ENCODE measurements around the gene ZCCHC14. TPM values are rescaled to one million over a fixed set of nuclear protein-coding genes. Genes with fewer than 3 reads are reported as not detected.
A peak's percentile ranks its signal among the peaks of the same experiment; 100 is the strongest.

The ZCCHC14 gene
- total and polyA plus RNA-seq, 10 of the 15 experiments (the other 5 are each of a cell fraction or from before 2014, with no cell fraction given) = 0.02 to 0.26 (median 0.05) TPM; not detected in 3

- Histone ChIP-seq H3K4me3 (no peak overlapping the region), H3K27ac (ENCODE audit: control insufficient read depth, insufficient read depth) (no peak overlapping the region), H3K27me3 (replicated peaks in 1 of 2; ENCODE audit: control insufficient read depth in 2 of 2, insufficient read depth in 2 of 2, low read length in 1 of 2) (no peaks in the 10 kb centered on the region), H2AFZ (ENCODE audit: control insufficient read depth, low read depth, low read length) (no peak overlapping the region), H4K20me1 (ENCODE audit: control insufficient read depth, insufficient read depth) (no peaks in the 10 kb centered on the region; the same call in 1 of the 2 replicates), H3K79me2 (ENCODE audit: control insufficient read depth, insufficient read depth, low read length) (no peaks in the 10 kb centered on the region), H3K9me3 (replicated peaks; ENCODE audit: control insufficient read depth, insufficient read depth, low read length) (no peaks in the 10 kb centered on the region; the same call in 2 of the 3 replicates), H3K9ac (ENCODE audit: control insufficient read depth, insufficient read depth, low read length) (no peak overlapping the region), H3K4me2 (ENCODE audit: control insufficient read depth, insufficient read depth) (no peak overlapping the region), H3K36me3 (ENCODE audit: control insufficient read depth in 2 of 2, insufficient read depth in 2 of 2, low read length in 1 of 2) (no peaks in the 10 kb centered on the region), H3K4me1 (ENCODE audit: control insufficient read depth, insufficient read depth, low read length) (no peaks in the 10 kb centered on the region)
- TF ChIP-seq CUX1 (IDR thresholded peaks at IDR 0.05; ENCODE audit: insufficient replicate concordance, low read depth, low read length) = no peak
- TF ChIP-seq FOS (IDR thresholded peaks at IDR 0.05; ENCODE audit: borderline replicate concordance, extremely low read depth, insufficient read length) = no peak
- TF ChIP-seq CBFB (IDR thresholded peaks at IDR 0.05; ENCODE audit: low read depth) = no peak
- no peak for TF ChIP-seq RAD21 (IDR thresholded peaks at IDR 0.05; ENCODE audit: insufficient read depth, low read depth, low read length)
- TF ChIP-seq CTCF (IDR thresholded peaks at IDR 0.05 in 2 of 3, conservative IDR thresholded peaks at IDR 0.05 in 1 of 3; ENCODE audit: control insufficient read depth in 2 of 3, extremely low read depth in 1 of 3, insufficient read depth in 1 of 3, low read depth in 3 of 3, low read length in 3 of 3) = peak; percentile 9 to 42 (median 35); a peak in 3 of 6 replicates
- ChIA-PET RAD21 (ENCODE audit: unreplicated experiment) (no interaction called here), POLR2A (interaction anchor here (0.6 kb wide), 1 partner anchor 24 kb away, joined by 6 read pairs; no protein-coding TSS in a partner anchor), SMC1A (ENCODE audit: uncharacterized antibody, unreplicated experiment) (interaction anchor here (1.3 kb wide), 1 partner anchor 18 kb away, joined by 4 read pairs; no protein-coding TSS in a partner anchor), CTCF (no interaction called here)
- intact Hi-C loops (cut with micrococcal nuclease; ENCODE audit: unreplicated experiment) (no loop called here), in situ Hi-C loops (cut with MboI) (no loop called here)
- DNase-seq (ENCODE audit: low read depth, low spot score) = no peak
- WGBS (ENCODE audit: insufficient coverage, insufficient replicate concordance, low lambda C conversion rate, missing lambda C conversion rate) = 74% methylated on average over 25 of the region's 25 CpGs
- no peak for ATAC-seq
- no TSS peak for BruUV-seq (replicated peaks)
- FAIRE-seq = no peak
These were observed 72.5 kb downstream of the ZCCHC14 start for GRCh38 chr16:87420026-87421002.
